GM18520 (cell line): ENCODE data around the gene CSK.
"Not testable (repeated sequence)": the region's sequence is repeated elsewhere in the genome, so short reads cannot be mapped to it uniquely, and the experiment has no call there.

Experiments used
- ATAC-seq: cut with Tn5 transposase; IDR thresholded peaks from one replicate; pipeline ENCODE4 v1.9.1; 2021; ENCODE audit not compliant: unreplicated experiment

Gene CSK

GRCh38 chr15:74781431-74782258 is at the start of gene CSK:
Gene CSK (plus strand): TSS chr15:74782080. CDS start chr15:74798298, 16,218 bp downstream.
- peak; percentile 32 for ATAC-seq

DNA sequence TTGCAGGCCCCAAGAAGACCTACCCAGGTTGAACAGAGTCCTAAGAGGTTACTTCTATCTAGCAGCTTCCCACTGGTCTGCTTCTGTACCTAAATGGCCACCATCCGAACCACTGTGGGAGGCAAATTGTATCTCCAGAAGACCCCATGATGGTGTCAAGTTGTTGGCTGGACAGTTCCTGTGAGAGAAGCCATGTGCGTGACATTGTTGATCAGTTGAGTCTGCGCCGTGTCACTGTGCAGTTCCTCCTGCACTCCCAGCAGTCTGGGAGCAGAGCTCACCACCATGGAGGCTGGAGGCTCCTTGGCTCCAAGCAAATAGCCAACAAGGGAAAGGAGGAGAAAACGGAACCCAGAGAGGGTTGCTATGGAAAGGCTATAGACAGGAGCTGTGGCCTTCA is 49.0 kb upstream of the CSK start:
- ATAC-seq = no peak

- ATAC-seq = no peak
These were observed 48.6 kb upstream of the CSK start for GRCh38 chr15:74733269-74733668.

- ATAC-seq = no peak
These were observed 46.6 kb upstream of the CSK start for GRCh38 chr15:74735305-74735704.

DNA sequence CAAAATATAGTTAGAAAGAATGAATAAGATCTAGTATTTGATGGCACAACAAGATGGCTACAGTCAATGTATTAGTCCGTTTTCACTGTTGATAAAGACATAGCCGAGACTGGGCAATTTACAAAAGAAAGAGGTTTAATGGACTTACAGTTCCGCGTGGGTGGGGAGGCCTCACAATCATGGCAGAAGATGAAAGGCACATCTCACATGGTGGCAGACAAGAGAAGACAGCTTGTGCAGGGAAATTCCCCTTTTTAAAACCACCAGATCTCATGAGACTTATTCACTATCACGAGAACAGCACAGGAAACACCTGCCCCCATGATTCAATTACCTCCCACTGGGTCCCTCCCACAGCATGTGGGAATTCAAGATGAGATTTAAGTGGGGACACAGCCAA is 43.6 kb upstream of the CSK start:
- ATAC-seq = not testable (repeated sequence)

GRCh38 chr15:74742422-74742821 is 39.5 kb upstream of the CSK start:
- no peak for ATAC-seq

DNA sequence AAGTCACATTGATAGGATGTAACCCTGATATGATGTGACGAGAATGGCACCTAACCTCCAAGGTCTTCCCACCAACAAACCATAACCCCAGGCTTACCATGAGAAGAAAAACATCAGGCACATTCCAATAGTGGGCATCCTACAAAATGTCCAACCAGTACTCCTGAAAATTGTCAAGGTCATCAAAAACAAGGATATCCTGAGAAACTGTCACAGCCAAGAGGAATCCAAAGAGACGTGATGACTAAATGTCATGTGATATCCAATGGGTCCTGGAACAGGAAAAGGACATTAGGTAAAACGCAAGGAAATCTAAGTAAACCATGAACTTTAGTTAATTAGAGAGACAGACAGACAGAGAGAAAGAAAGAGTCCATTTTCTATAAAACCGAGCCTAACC is 35.5 kb upstream of the CSK start:
- ATAC-seq = no peak

- no peak for ATAC-seq
These were observed 33.4 kb upstream of the CSK start, which contains the start of gene CYP1A2 for GRCh38 chr15:74748322-74748946. Gene CYP1A2 (plus strand): TSS chr15:74748845. CDS start chr15:74749739, 894 bp downstream.

DNA sequence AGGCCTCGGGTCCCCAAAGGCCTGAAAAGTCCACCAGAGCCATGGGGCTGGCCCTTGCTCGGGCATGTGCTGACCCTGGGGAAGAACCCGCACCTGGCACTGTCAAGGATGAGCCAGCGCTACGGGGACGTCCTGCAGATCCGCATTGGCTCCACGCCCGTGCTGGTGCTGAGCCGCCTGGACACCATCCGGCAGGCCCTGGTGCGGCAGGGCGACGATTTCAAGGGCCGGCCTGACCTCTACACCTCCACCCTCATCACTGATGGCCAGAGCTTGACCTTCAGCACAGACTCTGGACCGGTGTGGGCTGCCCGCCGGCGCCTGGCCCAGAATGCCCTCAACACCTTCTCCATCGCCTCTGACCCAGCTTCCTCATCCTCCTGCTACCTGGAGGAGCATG is 32.0 kb upstream of the CSK start:
- ATAC-seq = no peak

DNA sequence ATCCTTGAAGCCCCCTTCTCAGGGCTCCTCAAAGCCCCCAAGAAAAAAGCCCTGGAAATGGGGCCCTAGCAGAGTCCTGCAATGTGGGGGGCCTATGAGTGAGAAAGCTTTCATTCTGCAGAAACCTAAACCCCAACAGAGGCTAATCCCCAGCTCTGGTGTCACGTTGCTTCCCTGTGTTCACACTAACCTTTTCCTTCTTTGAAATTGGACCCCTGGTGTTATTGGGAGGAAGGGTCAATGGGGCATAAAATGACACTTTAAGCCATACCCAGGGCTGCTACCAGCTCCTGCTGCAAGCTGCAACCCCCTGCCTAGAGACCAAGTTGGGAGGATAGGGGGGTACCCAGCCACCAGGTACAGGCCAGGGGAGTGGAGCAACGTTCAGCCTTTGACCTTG is 31.1 kb upstream of the CSK start:
- no peak for ATAC-seq

DNA sequence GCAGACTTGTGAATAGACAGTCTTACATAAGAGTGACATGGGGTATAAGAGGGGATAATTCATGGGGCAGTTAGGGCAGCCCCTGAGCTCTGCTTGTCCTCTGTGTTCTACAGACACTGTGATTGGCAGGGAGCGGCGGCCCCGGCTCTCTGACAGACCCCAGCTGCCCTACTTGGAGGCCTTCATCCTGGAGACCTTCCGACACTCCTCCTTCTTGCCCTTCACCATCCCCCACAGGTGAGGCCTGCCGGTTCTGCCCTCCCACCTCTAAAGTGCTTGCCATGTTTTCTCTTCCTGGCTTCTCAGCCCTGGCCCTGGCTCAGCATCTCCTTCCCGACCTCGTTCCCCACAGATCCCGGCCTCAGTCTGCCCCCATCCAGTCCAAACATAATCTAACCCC is 29.9 kb upstream of the CSK start:
- ATAC-seq = no peak

DNA sequence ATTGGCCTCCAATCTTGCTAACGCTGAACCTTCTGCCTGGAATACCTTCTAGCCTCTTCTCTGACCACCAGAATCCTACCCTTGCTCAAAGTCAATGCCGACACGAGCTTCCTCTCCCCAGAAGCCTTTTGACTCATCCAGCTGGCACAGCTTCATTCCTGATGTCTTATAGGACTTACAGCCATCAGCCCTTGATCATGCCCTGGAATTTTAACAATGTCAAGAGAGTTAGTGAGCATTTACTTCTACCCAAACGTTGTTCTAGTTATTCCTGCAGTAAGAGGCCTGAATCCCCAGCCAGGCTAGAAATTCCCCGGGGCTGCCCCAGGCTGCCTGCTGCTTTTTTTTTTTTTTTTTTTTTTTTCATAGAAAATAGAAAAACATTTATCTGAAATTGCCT is 29.3 kb upstream of the CSK start:
- ATAC-seq = no peak

GRCh38 chr15:74754593-74755215 is 27.2 kb upstream of the CSK start:
- ATAC-seq = no peak

DNA sequence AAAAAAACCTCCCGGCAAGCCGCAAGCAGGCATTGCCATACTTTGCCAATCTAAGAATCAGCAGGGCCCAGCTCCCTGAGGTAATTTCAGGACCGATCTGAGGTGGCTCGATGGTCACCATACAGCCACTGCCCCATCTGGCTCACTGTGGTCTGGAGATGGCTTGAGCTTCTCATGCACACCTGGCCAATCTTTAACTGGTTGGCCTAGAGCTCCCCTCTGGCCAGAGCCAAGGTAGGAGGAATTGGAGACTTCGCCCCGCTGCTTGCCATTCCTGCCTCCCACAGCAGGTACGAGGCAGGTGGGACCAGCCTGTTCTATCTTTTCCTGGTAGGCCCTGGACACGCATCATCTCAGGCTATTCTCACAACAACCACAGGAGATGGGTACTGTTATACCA is 23.1 kb upstream of the CSK start:
- ATAC-seq = no peak

- no peak for ATAC-seq
These were observed 19.1 kb upstream of the CSK start for GRCh38 chr15:74762791-74763150.

DNA sequence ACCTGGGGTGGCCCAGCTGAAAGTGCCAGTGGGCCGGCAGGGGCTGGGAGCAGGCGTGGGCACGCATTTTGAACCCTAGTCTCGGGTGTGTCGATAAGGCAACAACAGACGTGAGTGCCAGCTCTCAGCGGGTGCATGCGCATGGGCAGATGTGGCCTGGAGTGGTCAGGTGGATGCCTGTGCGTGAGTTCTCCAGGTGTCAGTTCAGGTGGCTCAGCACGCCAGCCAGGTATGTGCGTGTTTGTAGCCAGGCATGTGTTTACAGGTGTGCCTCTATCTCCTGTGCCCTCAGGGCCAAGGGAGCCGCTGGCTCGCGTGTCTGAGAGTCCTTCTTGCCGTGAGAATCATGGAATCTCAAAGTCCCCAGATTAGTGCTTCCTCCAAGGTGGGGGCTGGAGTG is 18.5 kb upstream of the CSK start:
- ATAC-seq = no peak

DNA sequence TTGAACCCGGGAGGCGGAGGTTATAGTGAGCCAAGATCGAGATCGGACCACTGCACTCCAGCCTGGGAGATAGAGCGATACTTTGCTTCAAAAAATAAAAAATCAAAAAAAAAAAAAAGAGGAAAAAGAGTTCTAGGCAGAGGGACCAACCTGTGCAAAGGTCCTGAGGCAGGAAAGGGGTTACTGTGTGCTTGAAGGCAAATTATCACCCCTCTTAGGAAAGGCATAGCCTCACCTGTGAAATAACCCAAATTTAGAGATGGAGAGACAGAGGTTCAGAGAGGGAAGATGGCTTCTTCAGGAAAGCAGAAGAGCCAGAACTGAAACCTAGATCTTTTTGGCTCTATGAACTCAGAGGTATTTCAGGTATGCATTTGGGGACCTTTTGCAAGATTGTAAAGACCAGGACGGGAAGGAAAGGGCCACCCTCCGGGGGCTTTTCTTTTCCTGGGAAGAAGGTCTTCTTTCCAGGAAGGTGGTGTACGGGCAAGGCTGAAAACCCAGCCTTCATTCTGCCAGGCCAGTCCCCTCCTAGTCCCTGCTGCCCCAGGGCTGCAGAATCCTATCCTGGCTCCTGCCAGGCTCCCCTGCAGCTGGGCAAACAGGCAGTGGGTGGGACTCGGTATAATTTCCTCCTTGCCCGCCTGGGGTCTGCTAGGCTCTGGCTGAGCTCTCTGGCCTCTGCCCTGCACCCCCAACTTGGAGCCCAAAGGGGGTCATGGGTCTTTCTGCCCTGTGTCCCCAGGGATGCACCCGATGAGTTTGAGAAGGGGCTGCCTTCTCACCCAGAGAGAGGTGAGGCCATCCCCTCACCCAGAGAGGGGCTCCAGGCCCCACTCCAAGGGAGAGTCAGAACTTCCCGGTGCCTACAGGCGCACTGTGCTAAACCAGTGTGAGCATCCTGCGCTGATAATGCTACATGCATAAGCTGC is 14.4 kb upstream of the CSK start:
- no peak for ATAC-seq

- ATAC-seq = no peak
These were observed 13.6 kb upstream of the CSK start for GRCh38 chr15:74768099-74768770.

GRCh38 chr15:74768771-74769342 is 13.0 kb upstream of the CSK start:
- ATAC-seq = peak; percentile 40

DNA sequence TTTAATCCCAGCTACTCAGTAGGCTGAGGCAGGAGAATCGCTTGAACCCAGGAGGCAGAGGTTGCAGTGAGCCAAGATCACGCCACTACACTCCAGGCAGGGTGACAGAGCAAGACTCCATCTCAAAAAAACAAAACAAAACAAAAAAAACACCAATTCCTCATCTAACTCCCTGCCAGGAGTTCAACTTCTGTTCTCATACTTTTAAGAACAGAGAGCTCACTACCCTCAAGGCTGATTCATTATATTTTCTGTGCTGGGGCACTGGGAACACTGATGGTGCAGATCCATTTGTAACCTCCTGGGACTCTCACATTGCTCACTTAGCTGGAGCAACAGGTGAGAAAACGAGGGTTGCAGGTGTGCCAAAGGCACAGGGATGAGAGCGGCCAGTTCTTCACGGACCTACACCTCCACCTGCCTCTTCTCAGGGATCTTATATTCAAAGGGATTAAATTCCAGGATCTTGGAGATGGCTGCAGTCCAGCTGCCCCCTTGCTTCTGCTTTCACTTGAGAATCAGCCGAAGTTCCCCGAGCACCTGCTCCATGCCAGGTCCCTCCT is 12.3 kb upstream of the CSK start:
- no peak for ATAC-seq
